Fibroblast of mammary gland (primary cell): Measurements from ENCODE around the gene FOSL2.

Experiments used
- DNase-seq: peaks from one replicate; pipeline ENCODE4 v3.0.0-alpha.2; 2010; ENCODE audit warnings: low read depth
- H3K4me3 ChIP-seq: 2 replicates; pipeline ENCODE4 v1.5.1; 2011; ENCODE audit warnings: low read depth, mild to moderate bottlenecking, low read length, moderate library complexity; ENCODE audit not compliant: control insufficient read depth
- CTCF ChIP-seq: conservative IDR thresholded peaks from 2 replicates; pipeline ENCODE4 v1.5.1; 2011; ENCODE audit warnings: low read depth, low read length, inconsistent platforms; ENCODE audit not compliant: control insufficient read depth, insufficient read depth

FOSL2 gene

GRCh38 chr2:28400921-28401320, 8.3 kb downstream of the FOSL2 start:
- DNase-seq = no peak
- no peak for TF ChIP-seq CTCF
- H3K4me3 ChIP-seq = no peak overlapping the region

GRCh38 chr2:28401411-28401810, 8.8 kb downstream of the FOSL2 start:
- H3K4me3 ChIP-seq = no peak overlapping the region
- TF ChIP-seq CTCF = no peak
- DNase-seq = no peak

- TF ChIP-seq CTCF = no peak
- no peak overlapping the region for H3K4me3 ChIP-seq
- DNase-seq = no peak
Measured at GRCh38 chr2:28401948-28402550, 9.4 kb downstream of the FOSL2 start.

- no peak overlapping the region for H3K4me3 ChIP-seq
- no peak for DNase-seq
- TF ChIP-seq CTCF = no peak
Measured at GRCh38 chr2:28403370-28403956, 10.8 kb downstream of the FOSL2 start.

- H3K4me3 ChIP-seq = no peak overlapping the region
- no peak for TF ChIP-seq CTCF
- DNase-seq = no peak
Measured at GRCh38 chr2:28404086-28404485, 11.4 kb downstream of the FOSL2 start.

GRCh38 chr2:28405537-28405936, 12.9 kb downstream of the FOSL2 start:
- no peak for DNase-seq
- no peak for TF ChIP-seq CTCF
- no peak overlapping the region for H3K4me3 ChIP-seq
